ENCODE measurements around the gene GLMP.

GLMP gene

GRCh38 chr1:156285437-156285836 lies 10.0 kb downstream of the GLMP start:
- DNase-seq: no peak

GRCh38 chr1:156284757-156285156 lies 10.7 kb downstream of the GLMP start:
- DNase-seq: no peak

- DNase-seq: no peak
Observed at GRCh38 chr1:156284112-156284511, 11.4 kb downstream of the GLMP start, which contains the start of gene TMEM79. TMEM79 (plus strand) TSS chr1:156284325; CDS start chr1:156285227, 902 bp downstream.

GRCh38 chr1:156283521-156283920 lies 12.0 kb downstream of the GLMP start:
- DNase-seq: no peak

GRCh38 chr1:156282479-156283222 lies 12.8 kb downstream of the GLMP start, which contains the start of gene SMG5:
SMG5 (minus strand) TSS chr1:156282825; CDS start chr1:156282680, 145 bp downstream.
- DNase-seq: peak; percentile 99

- DNase-seq: peak; percentile 23
Observed at GRCh38 chr1:156281693-156282478, 13.6 kb downstream of the GLMP start.

GRCh38 chr1:156281281-156281680 lies 14.2 kb downstream of the GLMP start:
- DNase-seq: peak; percentile 77

- DNase-seq: no peak
Observed at GRCh38 chr1:156279837-156280236, 15.6 kb downstream of the GLMP start.

- DNase-seq: no peak
Observed at GRCh38 chr1:156276966-156277381, 18.5 kb downstream of the GLMP start.

GRCh38 chr1:156276532-156276931 lies 18.9 kb downstream of the GLMP start:
- no peak for DNase-seq

GRCh38 chr1:156270314-156270713 lies 25.2 kb downstream of the GLMP start:
- no peak for DNase-seq

GRCh38 chr1:156268336-156268735 lies 27.1 kb downstream of the GLMP start:
- DNase-seq: no peak

- DNase-seq: no peak
Observed at GRCh38 chr1:156266051-156266450, 29.4 kb downstream of the GLMP start.

- no peak for DNase-seq
Observed at GRCh38 chr1:156263288-156263655, 32.2 kb downstream of the GLMP start.

- peak; percentile 77 for DNase-seq
Observed at GRCh38 chr1:156262461-156263287, 32.8 kb downstream of the GLMP start.

GRCh38 chr1:156260896-156261295 lies 34.6 kb downstream of the GLMP start:
- no peak for DNase-seq

- no peak for DNase-seq
Observed at GRCh38 chr1:156259805-156260204, 35.7 kb downstream of the GLMP start.

- DNase-seq: no peak
Observed at GRCh38 chr1:156258859-156259258, 36.6 kb downstream of the GLMP start.

GRCh38 chr1:156257711-156258110 lies 37.8 kb downstream of the GLMP start:
- no peak for DNase-seq

- no peak for DNase-seq
Observed at GRCh38 chr1:156253634-156254033, 41.8 kb downstream of the GLMP start.

GRCh38 chr1:156251527-156251926 lies 44.0 kb downstream of the GLMP start:
- DNase-seq: no peak

GRCh38 chr1:156249593-156249992 lies 45.9 kb downstream of the GLMP start:
- no peak for DNase-seq

GRCh38 chr1:156248323-156248683 lies 47.2 kb downstream of the GLMP start:
- DNase-seq: no peak
